ENCODE measurements around the gene CFAP52. TPM values are rescaled to one million over a fixed set of nuclear protein-coding genes. Genes with fewer than 3 reads are reported as not detected.

The CFAP52 gene
- total and polyA plus RNA-seq, 2 of the 8 experiments (the other 6 are each of a cell fraction or from before 2014, with no cell fraction given), result 0.11 TPM; not detected in 1

- H2BK15ac ChIP-seq (ENCODE audit: low read length), result no peak overlapping the region
- H3K14ac ChIP-seq (ENCODE audit: insufficient read length), result no peak overlapping the region
- H4K20me1 ChIP-seq (replicated peaks in 1 of 2; ENCODE audit: control insufficient read depth in 1 of 2, insufficient read depth in 2 of 2, low read length in 2 of 2), result peaks cover 0 to 1% of the 10 kb centered on the region in 2 experiments
- POLR2A ChIA-PET (ENCODE audit: partially characterized antibody), result no interaction called here
- H3K79me2 ChIP-seq (ENCODE audit: control insufficient read depth in 1 of 2, insufficient read depth in 2 of 2, low read length in 2 of 2), result no peaks in the 10 kb centered on the region; a peak in 1 of 4 replicates
- no peaks in the 10 kb centered on the region; the same call in 1 of the 2 replicates for H3K79me1 ChIP-seq (ENCODE audit: low read depth, low read length)
- no peak overlapping the region for H3K23ac ChIP-seq (ENCODE audit: insufficient read length)
- no peak for FAIRE-seq
- no peak overlapping the region for H3K18ac ChIP-seq (ENCODE audit: extremely low read depth, low read length)
- H3K27ac ChIP-seq (ENCODE audit: low read depth, low read length), result no peak overlapping the region
- no peaks in the 10 kb centered on the region for H3K27me3 ChIP-seq (replicated peaks in 1 of 4; ENCODE audit: control insufficient read depth in 3 of 4, extremely low read depth in 1 of 4, insufficient read depth in 3 of 4, low read length in 3 of 4)
- no peak overlapping the region for H3K4ac ChIP-seq (replicated peaks; ENCODE audit: insufficient read length, low read depth, low read length)
- H3K23me2 ChIP-seq (ENCODE audit: low read depth, low read length), result no peaks in the 10 kb centered on the region
- H2AFZ ChIP-seq (ENCODE audit: low read length), result no peak overlapping the region
- H3K9me3 ChIP-seq (ENCODE audit: insufficient read depth in 2 of 2, low read depth in 1 of 2, low read length in 1 of 2), result no peaks in the 10 kb centered on the region
- no peak overlapping the region for H4K5ac ChIP-seq (ENCODE audit: insufficient read length, low read depth, low read length)
- no peak overlapping the region for H4K8ac ChIP-seq (ENCODE audit: extremely low read depth, insufficient read depth, low read length)
- no peak overlapping the region for H3K4me2 ChIP-seq (ENCODE audit: insufficient read depth in 1 of 2, low read depth in 2 of 2, low read length in 2 of 2)
- no peak overlapping the region for H2BK20ac ChIP-seq (ENCODE audit: low read length)
- CTCF ChIA-PET (ENCODE audit: partially characterized antibody), result interaction anchor here (0.7 kb wide), 1 partner anchor 10 kb away, joined by 3 read pairs; no protein-coding TSS in a partner anchor
- H3K56ac ChIP-seq (replicated peaks; ENCODE audit: insufficient read length, low read depth, low read length), result no peak overlapping the region
- H2BK12ac ChIP-seq (ENCODE audit: low read depth, low read length), result no peak overlapping the region
- peaks cover 0 to 4% (median 2%) of the 10 kb centered on the region in 4 experiments; a peak in 3 of 8 replicates for H3K36me3 ChIP-seq (ENCODE audit: control insufficient read depth in 2 of 4, insufficient read depth in 4 of 4, low read length in 3 of 4)
- no peak overlapping the region for H2BK120ac ChIP-seq (replicated peaks; ENCODE audit: low read depth, low read length)
- H3K9ac ChIP-seq (replicated peaks in 1 of 4; ENCODE audit: extremely low read depth in 1 of 4, low read depth in 3 of 4, low read length in 3 of 4), result no peak overlapping the region
- no peak overlapping the region for H3K4me3 ChIP-seq (ENCODE audit: extremely low read depth in 1 of 4, insufficient read depth in 2 of 4, low read depth in 3 of 4, low read length in 4 of 4)
- DNase-seq (ENCODE audit: low read depth in 1 of 2, low spot score in 2 of 2), result no peak
- no peak overlapping the region for H4K91ac ChIP-seq (replicated peaks; ENCODE audit: insufficient read length, low read length)
- WGBS, 2 experiments (ENCODE audit: extremely low coverage in 1 of 2, insufficient coverage in 1 of 2, insufficient read length in 1 of 2, insufficient replicate concordance in 2 of 2, low coverage in 1 of 2, low lambda C conversion rate in 2 of 2, missing lambda C conversion rate in 1 of 2), result 90% methylated on average over 11 of the region's 11 CpGs; no CpG with 5 or more reads in 1 of the 2 experiments
- H2AK5ac ChIP-seq (ENCODE audit: low read depth, low read length), result no peak overlapping the region
- H3K4me1 ChIP-seq (replicated peaks in 1 of 4; ENCODE audit: control insufficient read depth in 3 of 4, insufficient read depth in 4 of 4, low read length in 3 of 4), result no peaks in the 10 kb centered on the region
- H2BK5ac ChIP-seq (ENCODE audit: low read depth, low read length), result no peak overlapping the region
- TF ChIP-seq SAP30 (IDR thresholded peaks at IDR 0.05; ENCODE audit: insufficient read depth, insufficient replicate concordance, low read length) (no peak), CEBPB (IDR thresholded peaks at IDR 0.05; ENCODE audit: low read depth, low read length) (no peak), ATF2 (IDR thresholded peaks at IDR 0.05; ENCODE audit: low read length) (no peak), SP1 (IDR thresholded peaks at IDR 0.05; ENCODE audit: low read depth, low read length) (no peak), PHF8 (conservative IDR thresholded peaks at IDR 0.05; ENCODE audit: low read depth, low read length) (no peak), ASH2L (IDR thresholded peaks at IDR 0.05; ENCODE audit: low read length) (no peak), SIN3A (conservative IDR thresholded peaks at IDR 0.05 in 1 of 2, IDR thresholded peaks at IDR 0.05 in 1 of 2; ENCODE audit: low read depth in 1 of 2, low read length in 2 of 2) (no peak), SP4 (IDR thresholded peaks at IDR 0.05; ENCODE audit: low read length) (no peak), HDAC6 (IDR thresholded peaks at IDR 0.05; ENCODE audit: low read depth, low read length) (no peak), ZNF274 (IDR thresholded peaks at IDR 0.05; ENCODE audit: borderline replicate concordance, extremely low read depth, low read length) (no peak), EZH2 (IDR thresholded peaks at IDR 0.05; ENCODE audit: low read depth, low read length, severe bottlenecking) (no peak), RXRA (IDR thresholded peaks at IDR 0.05; ENCODE audit: insufficient read depth, low read depth, low read length) (no peak)
These were observed 7.4 kb upstream of the CFAP52 start for GRCh38 chr17:9568957-9569588.

Data from H1 (cell line).